ENCODE results near the gene SAMD11.
"Not testable (repeated sequence)": the region's sequence is repeated elsewhere in the genome, so short reads cannot be mapped to it uniquely, and the experiment has no call there.

SAMD11 gene

DNA sequence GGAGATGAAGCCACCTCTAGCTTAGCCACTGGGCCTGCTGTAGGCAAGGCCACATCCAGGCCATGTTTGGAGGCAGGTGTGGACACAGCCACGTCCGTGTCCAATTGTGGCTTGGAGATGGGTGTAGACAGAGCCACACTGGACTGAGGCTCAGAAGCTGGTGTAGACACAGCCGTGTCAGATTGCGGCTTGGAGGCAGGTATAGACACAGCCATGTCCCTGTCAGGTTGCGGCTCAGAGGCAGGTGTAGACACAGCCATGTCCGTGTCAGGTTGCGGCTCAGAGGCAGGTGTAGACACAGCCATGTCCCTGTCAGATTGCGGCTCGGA is 56.0 kb downstream of the SAMD11 start:
- no peak for DNase-seq

DNA sequence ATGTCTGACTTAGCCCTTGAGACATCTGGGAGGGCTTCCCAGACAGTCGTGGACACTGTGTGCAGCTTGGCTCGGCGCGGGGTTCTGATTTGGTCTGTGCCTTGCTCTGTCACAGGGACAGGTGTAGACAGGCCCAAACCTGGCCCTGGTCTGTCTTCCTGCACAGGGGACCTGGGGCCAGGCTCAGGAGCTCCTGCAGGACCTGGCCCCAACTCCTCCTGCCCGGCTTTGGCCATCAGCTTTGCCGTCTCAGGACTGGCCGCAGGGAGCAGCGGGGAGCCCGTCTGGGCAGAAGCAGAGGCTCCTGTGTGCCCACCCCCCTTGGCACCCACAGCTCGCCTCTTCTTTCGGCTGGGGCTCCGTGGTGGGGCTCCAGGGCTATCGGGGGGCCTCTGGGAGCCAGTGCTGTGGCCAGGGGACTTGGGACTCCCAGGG is 56.4 kb downstream of the SAMD11 start:
- DNase-seq = no peak

DNA sequence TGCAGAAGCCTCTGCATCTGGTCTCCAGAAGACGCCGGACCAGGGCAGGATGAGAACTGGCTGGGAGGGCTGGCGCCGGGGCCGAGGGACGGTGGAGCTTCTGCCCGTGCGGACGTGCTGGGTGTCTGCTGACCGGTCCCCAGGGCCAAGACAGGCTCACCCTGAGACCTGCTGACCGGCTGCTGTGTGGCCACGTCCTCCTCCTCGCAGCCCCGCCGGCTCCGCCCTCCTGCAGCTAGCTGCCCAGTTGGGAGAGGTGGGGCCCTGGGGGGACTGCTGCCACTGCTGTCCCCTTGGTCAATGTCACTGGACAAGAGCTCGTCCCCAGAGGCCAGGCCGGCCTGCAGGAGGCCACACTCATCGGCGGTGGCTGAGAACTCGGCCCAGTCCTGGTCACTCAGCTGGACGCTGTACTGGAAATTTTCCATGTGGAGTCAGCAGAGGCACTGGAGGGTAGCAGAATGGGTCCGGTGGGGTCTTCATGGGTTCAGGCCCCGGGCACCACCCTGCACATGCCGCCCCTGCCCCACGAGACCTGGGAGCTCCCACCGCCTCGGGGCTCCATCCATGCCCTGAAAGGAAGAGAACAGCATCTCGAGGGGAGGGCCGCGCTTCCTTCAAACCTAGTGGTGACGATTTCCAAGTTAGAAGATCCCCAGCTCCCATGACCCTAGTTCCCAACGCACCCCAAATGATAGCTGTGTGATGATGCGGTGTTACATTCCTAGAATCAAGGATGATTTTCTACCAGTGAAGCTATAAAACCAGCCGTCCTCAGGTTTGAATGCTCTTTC is 57.1 kb downstream of the SAMD11 start:
- no peak for DNase-seq

DNA sequence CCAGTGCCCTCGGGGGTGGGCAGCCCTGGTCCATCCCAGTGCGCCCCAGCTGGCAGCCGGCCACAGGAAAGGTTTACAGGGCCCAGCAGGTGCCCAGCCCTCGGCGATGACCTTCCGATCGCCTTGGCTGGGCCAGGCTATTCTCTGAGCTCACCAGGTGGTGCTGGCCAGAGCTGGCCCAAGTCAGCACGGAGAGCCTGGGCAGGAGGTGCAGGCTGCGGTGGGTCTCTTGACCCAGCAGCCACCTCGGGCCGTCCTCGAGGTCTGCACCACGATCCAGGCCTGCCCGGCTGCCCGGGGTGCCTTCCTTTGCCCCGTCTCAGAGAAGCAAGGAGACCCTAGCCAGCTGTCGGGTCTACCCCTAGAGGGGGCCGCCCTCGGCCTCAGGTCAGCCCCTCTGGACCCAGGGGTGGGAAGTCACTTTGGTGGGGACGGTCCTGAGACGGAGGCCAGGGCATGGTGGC is 57.8 kb downstream of the SAMD11 start:
- DNase-seq = no peak

DNA sequence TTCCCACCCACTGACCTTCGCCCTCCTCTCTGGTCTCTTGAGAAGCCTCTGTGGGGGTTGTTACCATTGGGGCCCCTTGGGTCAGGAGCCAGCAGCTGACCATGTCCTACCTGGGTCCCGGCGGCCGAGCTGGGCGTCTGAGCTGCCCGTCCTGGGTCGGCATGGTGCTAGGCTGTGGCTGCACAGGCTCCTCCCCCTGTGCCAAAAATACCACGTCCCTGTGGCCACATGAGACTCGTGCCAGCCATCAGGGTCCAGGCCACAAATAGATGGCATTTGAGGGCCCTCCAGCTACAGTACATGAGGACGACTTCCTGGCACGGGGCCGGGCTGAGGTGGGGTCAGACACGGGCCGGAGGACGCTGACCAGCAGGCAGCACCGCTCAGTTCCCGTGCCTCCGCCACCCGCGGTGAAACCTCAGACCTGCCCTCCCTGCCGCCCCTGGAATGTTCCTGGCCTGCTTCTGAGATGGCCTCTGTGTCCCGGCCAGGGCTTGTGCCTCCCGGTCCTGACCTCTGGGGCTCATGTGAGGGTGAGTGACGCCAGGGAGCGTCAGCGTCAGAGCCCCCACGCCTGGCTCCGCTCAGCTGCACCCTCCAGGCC is 58.3 kb downstream of the SAMD11 start, which contains the start of gene PERM1:
TSS of gene PERM1 (minus strand) at position 139 of the 604 bp plus-strand sequence. CDS start 1,064 bp downstream, outside the sequence.
- DNase-seq = no peak

DNA sequence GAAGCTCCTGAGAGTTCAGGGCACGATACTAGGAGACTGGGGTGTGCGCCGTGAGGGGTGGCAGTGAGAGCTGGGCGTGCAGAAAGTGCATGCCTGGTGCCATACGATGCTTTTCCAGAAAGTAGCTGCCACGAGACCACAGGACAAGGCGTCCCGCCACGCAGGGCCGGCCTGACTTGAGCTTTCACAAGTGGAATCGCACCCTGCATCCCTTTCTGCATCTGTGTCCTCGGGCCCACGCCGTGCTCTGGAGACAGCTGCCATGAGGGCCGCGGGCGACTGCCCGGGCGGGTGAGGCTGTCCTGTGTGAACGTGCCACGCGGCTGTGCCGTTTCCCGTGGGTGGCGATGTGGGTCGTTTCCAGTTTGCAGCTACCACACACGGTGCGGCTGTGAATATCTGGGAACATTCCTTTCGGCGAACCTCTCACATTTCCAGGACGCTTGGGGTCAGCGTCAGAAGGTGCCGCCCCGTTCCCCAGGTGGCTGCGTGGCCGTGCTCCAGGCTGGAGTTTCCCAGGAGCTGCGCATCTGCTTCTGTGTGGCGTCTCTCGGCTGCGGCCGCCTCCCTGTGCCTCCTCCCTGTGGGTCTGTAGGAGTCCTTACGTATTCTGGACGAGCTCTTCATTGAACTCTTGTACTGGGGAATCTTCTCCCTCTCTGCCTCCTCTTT is 59.2 kb downstream of the SAMD11 start:
- DNase-seq = no peak

DNA sequence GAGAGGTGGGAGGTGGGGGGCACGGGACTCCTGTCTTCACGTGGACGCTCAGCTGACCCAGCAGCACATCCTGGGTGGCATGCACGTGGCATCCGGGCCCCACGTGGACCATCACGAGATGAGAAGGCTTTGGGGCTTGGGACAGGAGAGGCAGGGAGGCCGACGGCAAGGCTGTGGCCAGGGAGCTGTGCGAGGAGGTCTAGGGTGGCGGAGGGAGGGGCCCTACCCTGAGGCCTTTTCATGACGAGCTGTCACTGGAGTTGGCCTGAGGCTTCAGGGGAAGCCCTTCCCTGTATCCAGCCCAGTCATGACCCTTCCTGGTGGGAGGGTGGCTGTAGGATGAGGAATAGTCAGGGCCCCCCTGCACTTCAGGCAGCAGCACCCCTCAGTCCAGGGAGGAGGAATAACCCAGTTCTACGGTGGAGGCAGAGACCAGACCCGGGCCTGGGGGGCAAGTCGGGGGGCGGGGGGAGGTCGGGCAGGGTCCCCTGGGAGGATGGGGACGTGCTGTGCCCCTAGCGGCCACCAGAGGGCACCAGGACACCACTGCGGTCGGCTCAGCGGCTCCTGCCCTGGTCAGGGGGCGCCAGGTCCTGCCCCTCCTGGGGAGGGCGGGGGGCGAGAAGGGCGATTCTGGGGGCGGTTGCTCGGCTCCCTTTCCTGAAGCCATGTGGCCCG is 60.2 kb downstream of the SAMD11 start:
- peak; percentile 17 for DNase-seq

DNA sequence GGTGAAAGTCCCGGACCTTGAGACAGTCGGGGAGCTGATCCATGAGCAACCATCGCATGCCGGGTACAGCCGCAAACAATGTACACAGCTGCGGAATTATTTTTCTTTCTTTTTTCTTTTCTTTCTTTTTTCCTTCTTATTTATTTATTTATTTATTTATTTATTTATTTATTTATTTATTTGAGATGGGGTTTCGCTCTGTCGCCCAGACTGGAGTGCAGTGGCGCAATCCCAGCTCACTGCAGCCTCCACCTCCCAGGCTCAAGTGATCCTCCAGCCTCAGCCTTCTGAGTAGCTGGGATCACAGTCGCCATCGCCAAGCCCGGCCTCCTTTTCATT is 60.7 kb downstream of the SAMD11 start:
- DNase-seq = no peak

DNA sequence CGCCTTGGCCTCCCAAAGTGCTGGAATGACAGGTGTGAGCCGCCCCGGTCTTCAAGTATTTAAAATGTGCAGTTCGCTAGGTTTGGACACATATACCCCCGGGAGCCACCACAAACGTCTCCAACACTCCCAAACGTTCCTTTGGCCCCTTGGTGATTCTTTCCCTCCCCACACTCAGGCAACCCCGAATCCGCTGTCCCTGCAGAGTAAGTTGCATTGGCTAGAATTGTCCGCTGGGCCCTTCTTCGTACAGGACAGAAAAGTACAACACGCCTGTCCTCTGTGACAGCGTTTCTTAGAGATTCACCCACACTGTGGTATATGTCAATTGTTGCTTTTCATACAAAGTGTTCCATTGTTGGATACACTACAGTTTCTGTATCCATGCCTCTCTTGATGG is 61.4 kb downstream of the SAMD11 start:
- DNase-seq = no peak

DNA sequence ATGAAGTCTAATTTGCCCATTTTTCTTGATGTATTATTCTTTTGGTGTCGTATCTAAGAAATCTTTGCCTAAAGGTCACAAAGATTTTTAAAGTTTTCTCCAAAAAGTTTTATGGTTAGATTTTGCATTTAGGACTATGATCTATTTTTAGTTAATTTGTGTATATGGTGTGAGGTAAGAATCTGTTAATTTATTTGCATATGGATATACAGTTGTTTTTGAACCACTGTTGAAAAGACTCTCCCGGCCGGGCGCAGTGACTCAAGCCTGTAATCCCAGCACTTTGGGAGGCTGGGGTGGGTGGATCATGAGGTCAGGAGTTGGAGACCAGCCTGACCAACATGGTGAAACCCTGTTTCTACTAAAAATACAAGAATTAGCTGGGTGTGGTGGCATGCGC is 64.3 kb downstream of the SAMD11 start:
- DNase-seq = not testable (repeated sequence)

DNA sequence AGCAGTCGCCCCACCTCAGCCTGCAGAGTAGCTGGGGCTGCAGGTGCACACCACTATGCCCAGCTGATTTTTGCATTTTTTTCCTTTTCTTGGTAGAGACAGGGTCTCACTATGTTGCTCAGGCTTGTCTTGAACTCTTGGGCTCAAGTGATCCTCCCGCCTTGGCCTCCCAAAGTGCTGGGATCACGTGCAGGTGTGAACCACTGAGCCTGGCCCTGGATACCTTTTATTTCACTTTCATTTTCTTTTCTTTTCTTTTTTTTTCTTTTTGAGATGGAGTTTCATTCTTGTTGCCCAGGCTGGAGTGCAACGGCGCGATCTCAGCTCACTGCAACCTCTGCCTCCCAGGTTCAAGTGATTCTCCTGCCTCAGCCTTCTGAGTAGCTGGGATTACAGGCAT is 67.6 kb downstream of the SAMD11 start:
- DNase-seq = not testable (repeated sequence)

DNA sequence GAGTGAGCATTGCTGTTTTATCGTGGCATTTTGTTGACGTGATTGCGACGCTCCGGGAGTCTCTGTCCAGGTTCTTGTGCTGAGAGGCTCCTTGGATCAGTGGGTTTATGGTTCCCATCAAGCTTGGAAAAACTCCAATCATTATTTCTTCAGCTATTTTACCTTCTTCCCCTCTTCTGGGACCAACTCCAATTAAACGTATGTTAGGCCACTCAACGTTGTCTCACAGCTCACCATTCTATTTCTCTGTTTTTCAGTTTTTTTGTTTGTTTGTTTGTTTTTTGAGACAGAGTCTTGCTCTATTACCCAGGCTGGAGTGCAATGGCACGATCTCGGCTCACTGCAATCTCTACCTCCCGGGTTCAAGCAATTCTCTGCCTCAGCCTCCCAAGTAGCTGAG is 68.2 kb downstream of the SAMD11 start:
- DNase-seq = no peak

DNA sequence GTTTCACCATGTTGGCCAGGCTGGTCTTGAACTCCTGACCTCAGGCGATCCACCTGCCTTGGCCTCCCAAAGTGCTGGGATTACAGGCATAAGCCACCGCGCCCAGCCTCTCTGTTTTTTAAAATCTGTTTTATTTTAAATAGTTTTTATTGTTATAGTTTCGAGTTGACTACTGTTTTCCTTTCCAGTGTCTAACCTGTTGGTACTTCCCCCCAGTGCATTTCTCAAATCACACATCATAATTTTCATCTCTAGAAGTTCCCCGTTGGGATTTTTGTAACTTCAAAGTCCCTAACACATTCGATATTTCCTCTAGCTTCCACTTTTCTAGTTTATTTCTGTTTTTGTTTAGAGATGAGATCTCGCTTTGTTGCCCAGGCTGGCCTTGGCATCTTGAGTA is 68.6 kb downstream of the SAMD11 start:
- DNase-seq = no peak

DNA sequence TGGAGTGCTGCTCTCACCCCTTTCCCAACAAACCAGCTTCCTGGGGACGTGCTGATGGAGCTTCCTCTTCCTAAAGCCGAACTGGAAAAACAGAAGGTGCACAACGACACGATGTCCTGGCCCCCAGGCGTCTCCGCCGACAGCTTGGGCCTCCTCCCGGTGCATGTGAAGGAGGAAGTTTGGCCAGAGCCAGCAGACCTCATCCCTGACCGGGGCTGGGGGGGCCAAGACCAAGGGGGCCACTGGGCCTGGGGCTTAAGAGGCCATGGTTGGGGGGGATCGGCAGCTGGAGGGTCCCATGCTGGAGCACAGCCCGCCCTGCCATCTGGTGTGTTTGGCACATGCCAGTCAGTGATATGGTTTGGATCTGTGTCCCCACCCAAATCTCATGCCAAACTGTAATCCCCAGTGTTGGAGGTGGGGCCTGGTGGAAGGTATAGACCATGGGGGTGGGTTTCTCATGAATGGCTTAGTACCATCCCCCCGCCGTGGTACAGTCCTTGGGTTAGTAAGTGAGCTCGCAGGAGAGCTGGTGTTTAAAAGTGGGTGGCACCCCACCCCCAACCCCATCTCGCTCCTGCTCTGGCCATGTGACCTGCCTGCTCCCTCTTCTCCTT is 69.8 kb downstream of the SAMD11 start:
- DNase-seq = no peak
